Measurements from ENCODE around the gene MSANTD4.
"Not testable (repeated sequence)": the region's sequence is repeated elsewhere in the genome, so short reads cannot be mapped to it uniquely, and the experiment has no call there.

MSANTD4 gene

GRCh38 chr11:106031936-106032335 lies 9.9 kb upstream of the MSANTD4 start:
- no peak overlapping the region for H3K27ac ChIP-seq (ENCODE audit: low read depth, low read length)
- H3K4me1 ChIP-seq (ENCODE audit: control insufficient read depth, insufficient read depth, low read length) = no peaks in the 10 kb centered on the region
- no peak overlapping the region for H3K9ac ChIP-seq (ENCODE audit: low read length)
- no peaks in the 10 kb centered on the region for H3K27me3 ChIP-seq (ENCODE audit: control insufficient read depth, insufficient read depth, low read length)
- H3K36me3 ChIP-seq (ENCODE audit: control insufficient read depth, insufficient read depth, low read length) = no peaks in the 10 kb centered on the region
- no peak overlapping the region for H3K4me3 ChIP-seq (ENCODE audit: low read length)

- Histone ChIP-seq H3K4me3 (ENCODE audit: low read length) (no peak overlapping the region), H3K27ac (ENCODE audit: low read depth, low read length) (no peak overlapping the region), H3K27me3 (ENCODE audit: control insufficient read depth, insufficient read depth, low read length) (no peaks in the 10 kb centered on the region), H3K4me1 (ENCODE audit: control insufficient read depth, insufficient read depth, low read length) (no peaks in the 10 kb centered on the region), H3K36me3 (ENCODE audit: control insufficient read depth, insufficient read depth, low read length) (no peaks in the 10 kb centered on the region), H3K9ac (ENCODE audit: low read length) (no peak overlapping the region)
Observed at GRCh38 chr11:106031202-106031810, 9.3 kb upstream of the MSANTD4 start.

GRCh38 chr11:106030609-106031008 lies 8.6 kb upstream of the MSANTD4 start:
- H3K27me3 ChIP-seq (ENCODE audit: control insufficient read depth, insufficient read depth, low read length) = no peaks in the 10 kb centered on the region
- no peak overlapping the region for H3K9ac ChIP-seq (ENCODE audit: low read length)
- no peaks in the 10 kb centered on the region for H3K4me1 ChIP-seq (ENCODE audit: control insufficient read depth, insufficient read depth, low read length)
- H3K4me3 ChIP-seq (ENCODE audit: low read length) = no peak overlapping the region
- no peaks in the 10 kb centered on the region for H3K36me3 ChIP-seq (ENCODE audit: control insufficient read depth, insufficient read depth, low read length)
- no peak overlapping the region for H3K27ac ChIP-seq (ENCODE audit: low read depth, low read length)

GRCh38 chr11:106022795-106023275 lies 795 bp upstream of the MSANTD4 start:
- no peak overlapping the region for H3K9ac ChIP-seq (ENCODE audit: low read length)
- H3K27ac ChIP-seq (ENCODE audit: low read depth, low read length) = peak overlapping the region; percentile 83
- peaks cover 7% of the 10 kb centered on the region for H3K4me1 ChIP-seq (ENCODE audit: control insufficient read depth, insufficient read depth, low read length)
- H3K36me3 ChIP-seq (ENCODE audit: control insufficient read depth, insufficient read depth, low read length) = no peaks in the 10 kb centered on the region
- no peaks in the 10 kb centered on the region for H3K27me3 ChIP-seq (ENCODE audit: control insufficient read depth, insufficient read depth, low read length)
- peak overlapping the region; percentile 94 for H3K4me3 ChIP-seq (ENCODE audit: low read length)

- H3K27ac ChIP-seq (ENCODE audit: low read depth, low read length) = peak overlapping the region; percentile 82
- peak overlapping the region; percentile 94 for H3K4me3 ChIP-seq (ENCODE audit: low read length)
- no peaks in the 10 kb centered on the region for H3K36me3 ChIP-seq (ENCODE audit: control insufficient read depth, insufficient read depth, low read length)
- H3K4me1 ChIP-seq (ENCODE audit: control insufficient read depth, insufficient read depth, low read length) = peaks cover 7% of the 10 kb centered on the region
- H3K27me3 ChIP-seq (ENCODE audit: control insufficient read depth, insufficient read depth, low read length) = no peaks in the 10 kb centered on the region
- H3K9ac ChIP-seq (ENCODE audit: low read length) = peak overlapping the region; percentile 66
Observed at GRCh38 chr11:106021181-106021966, 666 bp downstream of the MSANTD4 start.

- no peak overlapping the region for H3K27ac ChIP-seq (ENCODE audit: low read depth, low read length)
- no peak overlapping the region for H3K9ac ChIP-seq (ENCODE audit: low read length)
- peaks cover 7% of the 10 kb centered on the region for H3K4me1 ChIP-seq (ENCODE audit: control insufficient read depth, insufficient read depth, low read length)
- no peaks in the 10 kb centered on the region for H3K36me3 ChIP-seq (ENCODE audit: control insufficient read depth, insufficient read depth, low read length)
- H3K4me3 ChIP-seq (ENCODE audit: low read length) = no peak overlapping the region
- H3K27me3 ChIP-seq (ENCODE audit: control insufficient read depth, insufficient read depth, low read length) = no peaks in the 10 kb centered on the region
Observed at GRCh38 chr11:106017093-106017492, 4.9 kb downstream of the MSANTD4 start.

GRCh38 chr11:106015066-106015465 lies 7.0 kb downstream of the MSANTD4 start:
- Histone ChIP-seq H3K4me1 (ENCODE audit: control insufficient read depth, insufficient read depth, low read length) (no peaks in the 10 kb centered on the region), H3K4me3 (ENCODE audit: low read length) (no peak overlapping the region), H3K36me3 (ENCODE audit: control insufficient read depth, insufficient read depth, low read length) (no peaks in the 10 kb centered on the region), H3K27me3 (ENCODE audit: control insufficient read depth, insufficient read depth, low read length) (no peaks in the 10 kb centered on the region), H3K27ac (ENCODE audit: low read depth, low read length) (no peak overlapping the region), H3K9ac (ENCODE audit: low read length) (no peak overlapping the region)

GRCh38 chr11:106014620-106015019 lies 7.4 kb downstream of the MSANTD4 start:
- H3K27ac ChIP-seq (ENCODE audit: low read depth, low read length) = no peak overlapping the region
- H3K36me3 ChIP-seq (ENCODE audit: control insufficient read depth, insufficient read depth, low read length) = peaks cover 2% of the 10 kb centered on the region
- no peaks in the 10 kb centered on the region for H3K27me3 ChIP-seq (ENCODE audit: control insufficient read depth, insufficient read depth, low read length)
- H3K9ac ChIP-seq (ENCODE audit: low read length) = no peak overlapping the region
- H3K4me3 ChIP-seq (ENCODE audit: low read length) = no peak overlapping the region
- no peaks in the 10 kb centered on the region for H3K4me1 ChIP-seq (ENCODE audit: control insufficient read depth, insufficient read depth, low read length)

GRCh38 chr11:106014035-106014434 lies 8.0 kb downstream of the MSANTD4 start:
- Histone ChIP-seq H3K4me3 (ENCODE audit: low read length) (no peak overlapping the region), H3K9ac (ENCODE audit: low read length) (no peak overlapping the region), H3K4me1 (ENCODE audit: control insufficient read depth, insufficient read depth, low read length) (no peaks in the 10 kb centered on the region)

GRCh38 chr11:106012744-106013143 lies 9.3 kb downstream of the MSANTD4 start:
- no peak overlapping the region for H3K27ac ChIP-seq (ENCODE audit: low read depth, low read length)
- no peak overlapping the region for H3K4me3 ChIP-seq (ENCODE audit: low read length)
- no peaks in the 10 kb centered on the region for H3K27me3 ChIP-seq (ENCODE audit: control insufficient read depth, insufficient read depth, low read length)
- no peak overlapping the region for H3K9ac ChIP-seq (ENCODE audit: low read length)
- H3K4me1 ChIP-seq (ENCODE audit: control insufficient read depth, insufficient read depth, low read length) = no peaks in the 10 kb centered on the region
- H3K36me3 ChIP-seq (ENCODE audit: control insufficient read depth, insufficient read depth, low read length) = peaks cover 6% of the 10 kb centered on the region

More at GRCh38 chr11:106014035-106014434, 8.0 kb downstream of the MSANTD4 start:
- Histone ChIP-seq H3K27me3 (ENCODE audit: control insufficient read depth, insufficient read depth, low read length) (no peaks in the 10 kb centered on the region), H3K36me3 (ENCODE audit: control insufficient read depth, insufficient read depth, low read length) (peaks cover 6% of the 10 kb centered on the region), H3K27ac (ENCODE audit: low read depth, low read length) (no peak overlapping the region)

- H3K4me1 ChIP-seq (ENCODE audit: control insufficient read depth, insufficient read depth, low read length) = no peaks in the 10 kb centered on the region
- H3K9ac ChIP-seq (ENCODE audit: low read length) = no peak overlapping the region
- H3K27ac ChIP-seq (ENCODE audit: low read depth, low read length) = no peak overlapping the region
- peaks cover 6% of the 10 kb centered on the region for H3K36me3 ChIP-seq (ENCODE audit: control insufficient read depth, insufficient read depth, low read length)
- H3K27me3 ChIP-seq (ENCODE audit: control insufficient read depth, insufficient read depth, low read length) = no peaks in the 10 kb centered on the region
- H3K4me3 ChIP-seq (ENCODE audit: low read length) = no peak overlapping the region
Observed at GRCh38 chr11:106011481-106011880, 10.6 kb downstream of the MSANTD4 start.

- H3K27ac ChIP-seq (ENCODE audit: low read depth, low read length); H3K27me3 ChIP-seq (ENCODE audit: control insufficient read depth, insufficient read depth, low read length); H3K4me1 ChIP-seq (ENCODE audit: control insufficient read depth, insufficient read depth, low read length); H3K4me3 ChIP-seq (ENCODE audit: low read length); H3K9ac ChIP-seq (ENCODE audit: low read length); H3K36me3 ChIP-seq (ENCODE audit: control insufficient read depth, insufficient read depth, low read length): not testable (repeated sequence)
Observed at GRCh38 chr11:106003094-106003493, 18.9 kb downstream of the MSANTD4 start.
